Measurements from ENCODE around the gene AAGAB.
"Not testable (repeated sequence)": the region's sequence is repeated elsewhere in the genome, so short reads cannot be mapped to it uniquely, and the experiment has no call there.

Gene AAGAB, protein sequence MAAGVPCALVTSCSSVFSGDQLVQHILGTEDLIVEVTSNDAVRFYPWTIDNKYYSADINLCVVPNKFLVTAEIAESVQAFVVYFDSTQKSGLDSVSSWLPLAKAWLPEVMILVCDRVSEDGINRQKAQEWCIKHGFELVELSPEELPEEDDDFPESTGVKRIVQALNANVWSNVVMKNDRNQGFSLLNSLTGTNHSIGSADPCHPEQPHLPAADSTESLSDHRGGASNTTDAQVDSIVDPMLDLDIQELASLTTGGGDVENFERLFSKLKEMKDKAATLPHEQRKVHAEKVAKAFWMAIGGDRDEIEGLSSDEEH

GRCh38 chr15:67254238-67255175, at the start of gene AAGAB, which contains the start of gene IQCH:
Gene AAGAB, minus strand, starts transcription at chr15:67254661. Its CDS starts 30 bp downstream, at chr15:67254631.
Gene IQCH, plus strand, starts transcription at chr15:67254786. Its CDS starts 111 bp downstream, at chr15:67254897.
- DNase-seq = peak; percentile 99

GRCh38 chr15:67303490-67304363, 49.3 kb upstream of the AAGAB start:
- no peak for DNase-seq

DNA sequence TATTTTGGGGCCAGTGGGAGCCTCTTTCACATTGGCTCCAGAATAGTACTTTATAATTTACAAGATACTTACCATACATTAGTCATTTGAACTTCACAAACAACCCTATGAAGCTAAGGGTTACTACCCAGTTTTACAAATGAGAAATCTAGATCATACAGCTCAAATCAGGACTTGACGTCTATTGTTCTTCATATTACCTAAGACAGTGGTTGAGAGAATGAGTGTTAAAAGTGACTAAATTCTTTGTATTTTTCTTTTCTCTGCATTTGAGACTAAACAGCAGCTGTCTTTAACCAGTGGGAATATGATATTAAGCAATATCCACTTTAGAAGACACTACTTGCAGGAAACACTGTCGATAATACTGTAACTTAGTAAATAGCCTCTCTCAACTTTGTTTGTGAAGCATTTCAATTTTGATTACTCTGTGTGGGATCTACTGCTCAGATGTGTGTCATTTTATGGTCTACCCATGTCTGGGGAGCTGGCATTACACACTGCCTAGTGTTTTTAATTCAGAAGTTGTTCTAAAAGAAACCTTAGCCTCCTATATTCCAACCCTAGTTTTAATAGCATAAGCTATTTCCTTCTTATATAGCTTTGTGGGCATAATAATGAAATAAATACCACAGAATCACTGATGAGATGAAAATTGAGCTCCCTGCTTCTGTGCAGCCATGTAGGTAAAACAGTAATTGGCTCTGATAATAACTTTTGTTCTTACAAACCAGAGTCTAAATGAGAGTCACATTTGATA, 46.0 kb upstream of the AAGAB start:
- DNase-seq = no peak

GRCh38 chr15:67296684-67297083, 42.2 kb upstream of the AAGAB start:
- DNase-seq = no peak

DNA sequence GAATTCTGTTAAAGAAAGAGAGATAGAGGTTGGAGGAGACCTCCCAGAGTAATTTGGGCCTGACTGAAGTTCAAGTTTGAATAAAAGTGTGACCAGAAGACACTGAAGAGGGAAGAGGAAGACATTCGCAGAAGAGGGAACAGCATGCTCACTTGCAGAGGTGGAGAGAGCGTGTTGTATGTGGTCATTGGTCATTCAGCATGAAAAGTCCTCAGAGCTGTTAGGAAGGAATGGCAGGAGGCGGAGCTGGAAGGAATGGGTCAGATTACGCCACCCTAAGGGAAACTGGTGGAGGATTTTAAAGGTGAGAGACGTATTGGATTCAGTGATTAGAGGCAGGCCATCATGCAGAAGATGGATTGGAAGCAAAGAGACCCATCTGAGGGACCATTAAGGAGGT, 41.7 kb upstream of the AAGAB start:
- DNase-seq = no peak

DNA sequence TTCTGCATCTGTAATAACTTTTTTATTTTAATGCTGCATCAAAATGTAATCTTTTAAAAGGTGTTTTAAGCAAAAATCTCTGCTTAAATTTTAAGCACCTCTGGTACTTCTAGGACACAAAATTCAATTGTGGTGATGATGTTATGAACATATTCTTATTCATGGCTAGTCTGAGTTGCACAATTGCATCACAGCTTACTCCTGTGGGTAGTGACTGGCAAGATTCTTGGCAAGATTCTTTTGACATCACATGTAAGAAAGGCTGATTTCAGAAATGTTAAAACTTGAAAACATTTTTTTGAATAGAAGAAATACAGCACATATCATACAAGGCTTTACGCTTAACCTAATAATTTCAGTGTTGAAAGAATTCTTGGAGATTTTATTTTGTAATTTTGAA, 35.9 kb upstream of the AAGAB start:
- DNase-seq = no peak

GRCh38 chr15:67286400-67286799, 31.9 kb upstream of the AAGAB start:
- DNase-seq = not testable (repeated sequence)

- not testable (repeated sequence) for DNase-seq
Measured at GRCh38 chr15:67285625-67286024, 31.2 kb upstream of the AAGAB start.

DNA sequence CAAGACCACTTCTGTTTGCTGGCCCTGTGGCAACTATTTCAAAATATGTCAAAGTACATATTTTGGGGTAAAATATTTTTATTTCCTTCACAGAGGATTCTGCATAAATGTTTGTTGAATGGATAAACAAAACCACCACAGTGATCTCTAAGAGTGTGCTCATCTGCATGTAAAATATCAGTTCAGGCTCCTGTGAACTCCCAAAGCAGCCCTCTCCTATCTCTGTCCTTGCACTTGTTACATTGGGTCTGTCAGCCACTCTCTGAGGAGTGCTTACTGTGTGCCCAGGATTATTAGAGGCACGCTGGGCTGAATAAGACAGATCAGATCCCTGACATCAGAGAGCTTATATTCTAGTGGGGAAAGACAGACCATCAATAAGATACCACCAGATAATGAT, 27.3 kb upstream of the AAGAB start:
- DNase-seq = no peak

- no peak for DNase-seq
Measured at GRCh38 chr15:67280217-67280616, 25.8 kb upstream of the AAGAB start.

DNA sequence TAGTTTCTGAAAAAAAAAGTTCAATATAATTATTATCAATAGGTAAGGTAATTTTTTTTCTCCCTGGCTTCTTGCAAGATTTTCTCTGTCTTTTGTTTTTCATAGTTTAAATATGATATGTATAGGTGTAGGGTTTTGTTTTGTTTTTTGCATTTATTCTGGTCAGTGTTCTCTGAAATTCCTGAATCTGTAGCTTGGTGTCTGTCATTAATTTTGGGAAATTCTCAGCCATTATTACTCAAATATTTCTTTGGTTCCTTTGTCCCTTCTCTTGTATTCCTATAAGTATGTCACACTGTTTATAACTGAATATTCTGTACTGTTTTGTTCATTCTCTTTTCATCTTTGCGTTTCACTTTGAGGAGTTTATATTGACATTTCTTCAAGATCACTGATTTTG, 22.2 kb upstream of the AAGAB start:
- no peak for DNase-seq

- no peak for DNase-seq
Measured at GRCh38 chr15:67274236-67274635, 19.8 kb upstream of the AAGAB start.

- DNase-seq = no peak
Measured at GRCh38 chr15:67267951-67268941, 13.8 kb upstream of the AAGAB start.

- no peak for DNase-seq
Measured at GRCh38 chr15:67267440-67267839, 13.0 kb upstream of the AAGAB start.

GRCh38 chr15:67266870-67267269, 12.4 kb upstream of the AAGAB start:
- DNase-seq = no peak

DNA sequence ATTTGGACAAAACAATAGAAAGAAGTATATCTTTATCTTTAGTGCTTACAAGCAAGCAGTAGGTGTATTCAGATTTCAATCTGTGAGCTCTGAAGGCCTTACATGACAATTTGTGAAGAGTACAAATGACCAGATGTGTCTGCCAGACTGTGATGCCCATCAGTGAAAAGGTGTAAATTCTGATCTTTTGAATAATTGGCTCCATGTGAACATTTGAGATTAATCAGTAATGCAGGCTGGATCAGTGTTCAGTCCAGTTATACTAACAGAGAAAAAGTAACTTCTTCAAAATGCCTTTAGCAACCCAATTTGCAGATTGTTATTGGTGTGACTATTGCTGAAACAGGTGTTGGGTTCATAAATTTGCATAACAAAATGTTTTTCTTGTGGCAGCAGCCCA, 5.3 kb upstream of the AAGAB start:
- no peak for DNase-seq

DNA sequence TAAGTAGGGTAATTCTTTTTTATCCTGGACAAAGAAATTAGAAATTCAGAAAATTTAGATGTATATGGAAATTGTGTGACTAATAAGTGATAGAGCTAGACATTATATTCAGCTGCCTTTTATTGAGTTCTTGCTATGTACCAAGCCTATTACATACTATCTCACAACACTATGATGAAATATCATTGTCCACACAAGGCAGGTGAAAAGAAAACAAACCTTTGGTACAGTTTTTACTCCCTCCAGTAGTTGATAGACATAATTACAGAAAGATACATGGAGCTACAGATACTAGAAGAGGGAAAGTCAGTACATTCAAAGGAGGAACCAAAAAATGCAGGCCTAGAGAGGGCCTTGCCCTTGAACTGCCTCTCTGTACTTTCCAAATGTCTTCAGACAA, 4.9 kb upstream of the AAGAB start:
- DNase-seq = no peak

DNA sequence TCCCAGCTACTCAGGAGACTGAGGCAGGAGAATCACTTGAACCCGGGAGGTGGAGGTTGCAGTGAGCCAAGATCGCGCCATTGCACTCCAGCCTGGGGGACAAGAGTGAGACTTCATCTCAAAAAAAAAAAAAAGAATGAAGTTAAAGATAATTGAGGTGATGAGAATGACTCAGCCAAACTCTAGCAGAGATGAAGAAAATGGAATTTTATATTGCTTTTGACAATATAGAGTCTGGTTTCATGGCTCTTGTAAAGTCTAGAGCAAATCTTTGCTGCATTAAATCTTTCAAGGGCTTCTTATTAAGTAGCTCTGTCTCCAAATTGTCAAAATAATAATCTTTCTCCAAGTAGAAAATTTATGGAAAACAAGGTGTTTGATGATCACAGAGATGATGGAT, 4.0 kb upstream of the AAGAB start:
- not testable (repeated sequence) for DNase-seq

DNA sequence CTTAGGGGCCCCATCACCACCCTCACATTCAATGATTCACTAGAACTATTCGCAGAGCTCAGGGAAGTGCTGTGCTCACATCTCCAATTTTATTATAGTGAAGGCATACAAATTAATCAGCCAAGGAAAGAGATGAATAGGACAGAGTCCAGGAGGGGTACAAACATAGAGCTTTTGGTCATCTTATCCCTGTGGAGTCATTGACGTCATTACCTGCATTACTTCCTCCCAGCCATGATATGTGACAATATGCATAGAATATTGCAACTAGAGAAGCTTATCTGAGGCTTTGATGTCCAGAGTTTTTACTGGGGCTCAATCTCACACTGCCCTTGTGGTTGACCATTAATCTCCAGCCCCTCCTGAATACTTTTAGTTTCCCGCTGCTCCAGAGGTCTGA, 1.6 kb upstream of the AAGAB start:
- DNase-seq = no peak

DNA sequence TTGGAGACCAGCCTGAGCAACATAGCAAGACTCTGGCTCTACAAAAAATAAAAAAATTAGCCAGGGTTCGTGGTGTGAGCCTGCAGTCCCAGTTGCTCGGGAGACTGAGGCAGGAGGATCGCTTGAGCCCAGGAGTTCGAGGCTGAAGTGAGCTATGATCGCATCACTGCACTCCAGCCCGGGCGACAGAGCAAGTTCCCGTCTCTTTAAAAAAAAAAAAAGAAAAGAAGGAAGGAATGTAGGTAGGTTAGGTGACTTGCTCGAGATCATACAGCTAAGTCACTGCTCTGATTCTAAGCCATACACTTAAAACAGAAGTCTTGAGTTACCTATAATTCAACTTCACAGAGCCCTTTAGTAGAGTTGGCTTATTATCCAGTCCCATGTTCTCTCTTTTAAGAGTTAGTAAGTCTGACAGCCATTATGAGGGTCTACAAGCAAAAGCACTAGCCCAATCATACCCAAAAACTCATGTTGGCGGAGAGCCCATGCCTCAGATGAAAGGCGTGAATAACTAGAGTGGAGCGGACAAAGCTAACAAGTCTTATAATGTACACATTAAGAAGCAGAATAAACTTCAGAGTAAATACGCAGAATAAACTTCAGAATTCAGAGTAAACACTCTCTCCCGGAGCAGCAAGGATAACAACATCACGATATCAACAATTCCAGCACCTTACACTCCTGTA, 768 bp downstream of the AAGAB start:
- no peak for DNase-seq
